Mucosa of stomach (tissue), 1 donor: Measurements from ENCODE around the gene GTF3C4.

Experiments
- H3K27me3 ChIP-seq: one replicate; pipeline ENCODE4 v1.7.0; 2013; ENCODE audit warnings: mild to moderate bottlenecking, low read length; ENCODE audit not compliant: control insufficient read depth, insufficient read depth
- H3K36me3 ChIP-seq: one replicate; pipeline ENCODE4 v1.7.0; 2013; ENCODE audit warnings: low read length; ENCODE audit not compliant: control insufficient read depth, insufficient read depth
- H3K4me1 ChIP-seq: one replicate; pipeline ENCODE4 v1.7.0; 2013; ENCODE audit warnings: mild to moderate bottlenecking, low read length; ENCODE audit not compliant: control insufficient read depth, insufficient read depth
- H3K4me3 ChIP-seq: one replicate; pipeline ENCODE4 v1.7.0; 2013; ENCODE audit warnings: low read length
- H3K9ac ChIP-seq: one replicate; pipeline ENCODE4 v1.7.0; 2013; ENCODE audit warnings: mild to moderate bottlenecking, low read length, moderate library complexity
- H3K9me3 ChIP-seq: one replicate; pipeline ENCODE4 v1.7.0; 2013; ENCODE audit warnings: mild to moderate bottlenecking, low read length, moderate library complexity; ENCODE audit not compliant: control insufficient read depth
- donor health status: Pancreatic carcinoma.

Gene GTF3C4

GRCh38 chr9:132637351-132637750 lies 32.9 kb upstream of the GTF3C4 start:
- H3K36me3 ChIP-seq, result no peaks in the 10 kb centered on the region

DNA sequence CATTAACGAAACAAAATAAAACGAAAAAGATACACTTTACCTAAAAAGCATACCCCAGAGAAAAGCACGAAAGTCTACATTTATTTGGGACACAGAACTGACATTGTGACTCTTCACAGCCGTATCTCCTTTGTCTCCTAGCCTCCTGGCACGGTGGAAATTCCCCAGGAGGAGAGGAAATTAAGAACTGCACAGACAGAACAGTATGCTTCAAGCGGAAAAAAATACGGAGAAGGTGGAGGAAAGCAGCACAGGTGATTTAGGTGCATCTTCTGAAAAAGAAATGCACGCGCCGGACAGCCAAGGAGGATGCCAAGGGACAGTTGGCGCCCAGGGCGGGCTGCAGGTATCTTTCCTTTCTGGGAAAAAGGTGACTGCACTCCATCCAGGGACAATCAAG lies 32.5 kb upstream of the GTF3C4 start:
- no peaks in the 10 kb centered on the region for H3K36me3 ChIP-seq
- H3K9me3 ChIP-seq, result no peaks in the 10 kb centered on the region
- peaks cover 20% of the 10 kb centered on the region for H3K4me1 ChIP-seq
- no peaks in the 10 kb centered on the region for H3K27me3 ChIP-seq
- no peak overlapping the region for H3K9ac ChIP-seq
- H3K4me3 ChIP-seq, result no peak overlapping the region

More at GRCh38 chr9:132637351-132637750, 32.9 kb upstream of the GTF3C4 start:
- no peaks in the 10 kb centered on the region for H3K27me3 ChIP-seq
- H3K4me1 ChIP-seq, result peaks cover 20% of the 10 kb centered on the region
- no peak overlapping the region for H3K9ac ChIP-seq
- H3K4me3 ChIP-seq, result no peak overlapping the region
- no peaks in the 10 kb centered on the region for H3K9me3 ChIP-seq

DNA sequence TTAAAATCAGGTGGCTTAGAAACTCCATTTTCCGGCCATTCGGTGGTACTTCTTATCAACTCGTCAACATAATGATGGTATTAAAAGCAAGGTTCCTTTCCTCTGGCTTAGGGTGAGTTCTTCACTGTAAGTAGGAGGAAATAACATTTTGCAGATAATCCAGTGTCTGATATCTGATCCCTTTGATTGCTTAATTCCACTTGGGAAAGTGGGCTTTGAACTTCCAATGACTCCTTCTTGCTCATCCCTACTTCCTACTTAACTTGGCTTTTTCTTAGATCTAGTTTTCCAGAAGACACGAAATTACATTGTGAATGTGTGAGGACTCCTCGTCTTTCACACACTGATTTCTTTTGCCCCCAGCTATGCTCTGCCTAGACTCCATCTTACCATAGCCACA lies 32.0 kb upstream of the GTF3C4 start:
- peaks cover 20% of the 10 kb centered on the region for H3K4me1 ChIP-seq
- H3K27me3 ChIP-seq, result no peaks in the 10 kb centered on the region
- no peak overlapping the region for H3K4me3 ChIP-seq
- no peaks in the 10 kb centered on the region for H3K9me3 ChIP-seq
- no peaks in the 10 kb centered on the region for H3K36me3 ChIP-seq
- H3K9ac ChIP-seq, result no peak overlapping the region

- Histone ChIP-seq H3K4me3 (no peak overlapping the region), H3K27me3 (no peaks in the 10 kb centered on the region), H3K9ac (no peak overlapping the region), H3K36me3 (no peaks in the 10 kb centered on the region), H3K9me3 (no peaks in the 10 kb centered on the region), H3K4me1 (peaks cover 20% of the 10 kb centered on the region)
These were observed 30.9 kb upstream of the GTF3C4 start for GRCh38 chr9:132639322-132639721.

DNA sequence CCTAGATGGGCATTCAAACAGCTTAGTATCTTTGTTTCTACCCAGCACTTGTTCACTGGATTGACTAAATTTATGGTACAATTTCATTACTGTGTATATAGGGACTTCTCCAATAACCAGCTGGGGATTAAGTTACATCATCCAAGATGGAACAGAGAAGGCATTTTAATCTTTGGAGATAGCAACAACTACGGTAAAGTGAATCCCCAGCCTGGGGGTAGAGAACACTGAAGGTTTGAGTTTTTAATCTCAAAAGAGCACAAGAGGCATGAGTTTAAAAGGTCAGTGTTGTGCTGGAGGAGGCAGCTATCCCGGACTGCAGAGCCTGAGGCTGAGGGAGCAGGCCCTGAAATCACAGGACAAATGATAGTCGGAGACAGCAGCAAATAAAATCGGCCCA lies 29.0 kb upstream of the GTF3C4 start:
- Histone ChIP-seq H3K9ac (no peak overlapping the region), H3K4me1 (peaks cover 20% of the 10 kb centered on the region), H3K36me3 (peaks cover 5% of the 10 kb centered on the region), H3K9me3 (no peaks in the 10 kb centered on the region), H3K27me3 (no peaks in the 10 kb centered on the region), H3K4me3 (no peak overlapping the region)

DNA sequence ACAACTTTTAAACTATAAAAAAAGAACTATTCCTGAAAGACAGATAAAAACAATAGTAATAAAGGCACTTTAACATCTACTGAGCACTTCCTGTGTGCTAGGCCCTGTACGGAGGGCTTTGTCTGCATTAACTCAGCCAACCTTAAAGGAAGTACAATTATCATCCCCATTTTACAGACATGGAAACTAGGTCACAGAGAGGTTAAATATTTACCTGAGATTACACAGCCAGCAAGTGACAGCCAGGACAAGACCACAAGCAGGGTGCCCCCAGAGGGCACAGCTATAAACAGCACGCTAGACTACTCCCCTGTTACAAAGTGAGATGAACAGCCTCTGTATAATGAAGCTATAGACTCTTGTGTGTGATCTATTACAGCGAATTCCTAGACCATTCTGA lies 26.0 kb upstream of the GTF3C4 start:
- no peaks in the 10 kb centered on the region for H3K9me3 ChIP-seq
- H3K9ac ChIP-seq, result no peak overlapping the region
- H3K4me1 ChIP-seq, result peaks cover 2% of the 10 kb centered on the region
- H3K36me3 ChIP-seq, result peaks cover 5% of the 10 kb centered on the region
- no peaks in the 10 kb centered on the region for H3K27me3 ChIP-seq
- no peak overlapping the region for H3K4me3 ChIP-seq

- Histone ChIP-seq H3K4me1 (no peaks in the 10 kb centered on the region), H3K9ac (no peak overlapping the region), H3K27me3 (no peaks in the 10 kb centered on the region), H3K4me3 (no peak overlapping the region), H3K9me3 (no peaks in the 10 kb centered on the region), H3K36me3 (peaks cover 5% of the 10 kb centered on the region)
These were observed 25.0 kb upstream of the GTF3C4 start for GRCh38 chr9:132645306-132645705.

DNA sequence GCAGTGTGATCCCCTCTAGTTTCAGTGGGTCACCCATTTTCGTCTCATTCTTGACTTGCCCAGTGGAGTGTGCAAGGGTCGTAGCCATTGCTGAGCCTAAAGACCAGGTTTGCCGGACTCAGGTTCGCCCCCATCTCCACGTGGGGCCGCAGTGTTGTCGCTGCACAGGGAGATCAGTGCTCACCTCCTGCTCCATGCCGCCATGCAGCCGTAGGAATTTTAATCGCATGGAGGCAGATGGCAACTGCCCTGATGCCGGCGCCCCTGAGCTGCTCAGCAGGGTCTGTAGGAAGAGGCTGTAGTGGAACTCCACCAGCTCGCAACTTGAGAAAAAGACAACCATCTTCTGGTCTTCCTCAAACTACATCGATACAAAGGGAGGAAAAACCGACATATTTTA lies 24.6 kb upstream of the GTF3C4 start:
- no peak overlapping the region for H3K4me3 ChIP-seq
- H3K27me3 ChIP-seq, result no peaks in the 10 kb centered on the region
- H3K9ac ChIP-seq, result no peak overlapping the region
- no peaks in the 10 kb centered on the region for H3K9me3 ChIP-seq
- H3K36me3 ChIP-seq, result peaks cover 5% of the 10 kb centered on the region
- H3K4me1 ChIP-seq, result no peaks in the 10 kb centered on the region

- H3K36me3 ChIP-seq, result peaks cover 5% of the 10 kb centered on the region
- no peaks in the 10 kb centered on the region for H3K9me3 ChIP-seq
- H3K4me1 ChIP-seq, result no peaks in the 10 kb centered on the region
- no peak overlapping the region for H3K9ac ChIP-seq
- no peak overlapping the region for H3K4me3 ChIP-seq
- no peaks in the 10 kb centered on the region for H3K27me3 ChIP-seq
These were observed 23.5 kb upstream of the GTF3C4 start for GRCh38 chr9:132646726-132647125.

DNA sequence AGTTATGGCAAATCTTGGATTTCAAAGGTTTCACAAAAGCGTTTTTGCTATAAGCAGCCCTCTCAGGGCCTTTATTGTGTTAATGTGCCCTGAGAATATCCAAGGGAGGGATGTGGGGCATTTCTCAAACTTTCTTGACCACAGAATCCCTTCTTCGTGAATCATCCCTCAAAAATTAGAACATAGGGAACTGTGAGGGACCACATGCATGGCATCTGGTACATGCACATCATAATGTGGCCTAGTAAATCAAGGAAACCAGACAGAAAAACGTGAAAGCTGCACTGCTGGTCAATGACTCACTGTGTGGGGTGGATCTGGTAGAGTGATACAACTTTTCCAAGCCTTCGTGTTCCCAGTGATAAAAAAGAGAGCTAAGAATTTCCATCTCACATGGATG lies 22.9 kb upstream of the GTF3C4 start:
- H3K9me3 ChIP-seq, result no peaks in the 10 kb centered on the region
- no peaks in the 10 kb centered on the region for H3K27me3 ChIP-seq
- H3K4me1 ChIP-seq, result no peaks in the 10 kb centered on the region
- H3K9ac ChIP-seq, result no peak overlapping the region
- H3K36me3 ChIP-seq, result peaks cover 5% of the 10 kb centered on the region
- H3K4me3 ChIP-seq, result no peak overlapping the region

DNA sequence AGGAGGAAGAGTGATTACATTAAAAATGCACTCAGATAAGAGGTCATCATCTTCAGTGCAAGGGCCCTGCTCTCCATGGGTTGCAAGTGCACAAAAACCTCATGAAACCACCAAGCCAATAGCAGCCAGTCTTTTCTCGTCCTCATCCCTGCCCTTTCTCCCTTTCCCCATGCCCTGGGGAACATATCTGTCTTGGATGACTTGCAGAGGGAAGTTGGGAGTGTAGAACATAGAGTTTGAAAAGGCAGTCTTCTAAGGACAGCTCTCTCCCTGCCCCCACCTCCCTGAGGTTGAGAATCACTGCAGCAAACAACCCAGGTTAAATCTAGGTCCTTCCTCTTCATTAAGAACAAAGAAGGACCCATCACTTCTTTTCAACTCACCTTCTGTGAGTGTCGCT lies 22.5 kb upstream of the GTF3C4 start:
- H3K4me3 ChIP-seq, result no peak overlapping the region
- peaks cover 5% of the 10 kb centered on the region for H3K36me3 ChIP-seq
- H3K4me1 ChIP-seq, result no peaks in the 10 kb centered on the region
- no peaks in the 10 kb centered on the region for H3K9me3 ChIP-seq
- no peak overlapping the region for H3K9ac ChIP-seq
- no peaks in the 10 kb centered on the region for H3K27me3 ChIP-seq

GRCh38 chr9:132648283-132648682 lies 22.0 kb upstream of the GTF3C4 start:
- Histone ChIP-seq H3K36me3 (peaks cover 5% of the 10 kb centered on the region), H3K9me3 (no peaks in the 10 kb centered on the region), H3K9ac (no peak overlapping the region), H3K4me1 (no peaks in the 10 kb centered on the region), H3K4me3 (no peak overlapping the region), H3K27me3 (no peaks in the 10 kb centered on the region)

- H3K9me3 ChIP-seq, result no peaks in the 10 kb centered on the region
- no peak overlapping the region for H3K4me3 ChIP-seq
- no peaks in the 10 kb centered on the region for H3K4me1 ChIP-seq
- no peak overlapping the region for H3K9ac ChIP-seq
- no peaks in the 10 kb centered on the region for H3K27me3 ChIP-seq
- H3K36me3 ChIP-seq, result peaks cover 5% of the 10 kb centered on the region
These were observed 21.6 kb upstream of the GTF3C4 start for GRCh38 chr9:132648685-132649084.
